GM19193 (cell line): Measurements from ENCODE around the gene MT3.

Experiments
- POLR2A ChIP-seq: IDR thresholded peaks from 4 replicates; pipeline ENCODE4 v1.6.1; 2011; ENCODE audit not compliant: insufficient read depth, insufficient read length; ENCODE audit errors: extremely low read depth

The MT3 gene

GRCh38 chr16:56564793-56565477, 24.4 kb upstream of the MT3 start, which contains the start of gene MT4:
Gene MT4, plus strand, starts transcription at chr16:56565073. Its CDS starts 56 bp downstream, at chr16:56565129.
- TF ChIP-seq POLR2A, result no peak

GRCh38 chr16:56569971-56570370, 19.4 kb upstream of the MT3 start:
- no peak for TF ChIP-seq POLR2A

- TF ChIP-seq POLR2A, result no peak
Measured at GRCh38 chr16:56571525-56571924, 17.8 kb upstream of the MT3 start.

DNA sequence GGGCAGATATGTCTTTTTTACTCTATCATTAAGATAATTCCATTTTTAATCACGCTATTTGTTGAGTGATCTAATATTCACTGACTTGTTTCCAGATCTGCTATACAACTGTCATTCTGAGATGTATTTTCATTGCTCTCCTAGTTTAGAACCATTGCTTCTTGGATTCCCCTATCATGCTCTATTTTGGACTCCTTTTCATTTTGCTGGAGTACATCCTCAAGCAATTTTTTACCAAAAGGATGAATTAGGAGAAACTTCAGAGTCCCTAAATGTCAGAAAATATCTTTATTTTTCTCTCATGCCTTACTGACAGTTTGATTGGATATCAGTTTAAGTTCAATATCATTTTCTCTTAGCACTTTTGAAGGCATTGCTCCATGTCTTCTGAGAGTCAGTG, 14.7 kb upstream of the MT3 start:
- no peak for TF ChIP-seq POLR2A

DNA sequence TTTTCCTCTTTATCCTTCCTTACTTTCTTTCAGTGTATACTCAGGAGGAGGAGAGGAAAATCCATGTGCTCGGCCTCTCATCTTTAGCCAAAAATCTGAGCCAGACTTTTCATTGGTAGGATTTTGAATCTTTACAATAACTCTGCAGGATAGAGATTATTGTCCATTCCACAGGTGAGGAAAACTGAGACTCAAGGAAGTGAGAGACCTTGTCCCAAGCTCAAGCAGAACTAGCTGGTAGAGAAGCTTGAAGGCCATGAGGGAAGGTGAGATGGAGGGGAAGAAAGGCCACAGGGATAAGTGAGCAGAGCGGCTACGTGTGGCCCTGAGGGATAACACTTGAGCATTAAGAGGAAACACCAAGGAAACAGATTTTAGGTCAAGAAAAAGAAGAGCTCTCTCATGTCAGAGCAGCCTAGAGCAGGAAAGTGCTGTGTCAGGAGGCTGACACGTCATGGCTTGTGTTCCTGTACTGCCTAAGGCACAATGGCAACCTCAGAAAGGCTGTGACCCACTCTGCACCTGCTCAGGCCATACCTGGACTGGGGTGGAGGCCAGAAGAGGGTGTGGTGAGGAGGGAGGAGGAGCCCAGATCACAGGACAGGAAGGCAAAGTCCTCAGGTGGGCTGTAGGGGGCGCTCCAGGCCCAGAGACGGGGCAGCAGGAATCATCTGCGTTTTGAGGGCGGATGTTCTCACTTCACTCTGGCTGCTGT, 12.6 kb upstream of the MT3 start:
- no peak for TF ChIP-seq POLR2A

DNA sequence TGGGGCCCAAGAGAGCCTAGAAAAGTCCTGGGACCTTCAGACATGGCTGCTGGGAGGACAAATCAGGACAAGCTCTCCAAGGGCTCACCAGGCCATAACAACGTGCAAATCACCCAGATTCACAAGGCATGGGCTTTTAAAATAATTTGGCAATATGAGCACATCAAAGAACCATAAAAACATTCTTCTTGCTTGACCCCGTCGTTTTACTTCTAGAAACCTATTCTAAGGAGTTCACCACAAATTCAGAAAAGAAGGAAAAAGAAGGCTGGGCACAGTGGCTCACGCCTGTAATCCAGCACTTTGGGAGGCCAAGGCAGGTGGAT, 12.1 kb upstream of the MT3 start:
- no peak for TF ChIP-seq POLR2A

GRCh38 chr16:56580391-56581048, 8.8 kb upstream of the MT3 start:
- TF ChIP-seq POLR2A, result no peak

DNA sequence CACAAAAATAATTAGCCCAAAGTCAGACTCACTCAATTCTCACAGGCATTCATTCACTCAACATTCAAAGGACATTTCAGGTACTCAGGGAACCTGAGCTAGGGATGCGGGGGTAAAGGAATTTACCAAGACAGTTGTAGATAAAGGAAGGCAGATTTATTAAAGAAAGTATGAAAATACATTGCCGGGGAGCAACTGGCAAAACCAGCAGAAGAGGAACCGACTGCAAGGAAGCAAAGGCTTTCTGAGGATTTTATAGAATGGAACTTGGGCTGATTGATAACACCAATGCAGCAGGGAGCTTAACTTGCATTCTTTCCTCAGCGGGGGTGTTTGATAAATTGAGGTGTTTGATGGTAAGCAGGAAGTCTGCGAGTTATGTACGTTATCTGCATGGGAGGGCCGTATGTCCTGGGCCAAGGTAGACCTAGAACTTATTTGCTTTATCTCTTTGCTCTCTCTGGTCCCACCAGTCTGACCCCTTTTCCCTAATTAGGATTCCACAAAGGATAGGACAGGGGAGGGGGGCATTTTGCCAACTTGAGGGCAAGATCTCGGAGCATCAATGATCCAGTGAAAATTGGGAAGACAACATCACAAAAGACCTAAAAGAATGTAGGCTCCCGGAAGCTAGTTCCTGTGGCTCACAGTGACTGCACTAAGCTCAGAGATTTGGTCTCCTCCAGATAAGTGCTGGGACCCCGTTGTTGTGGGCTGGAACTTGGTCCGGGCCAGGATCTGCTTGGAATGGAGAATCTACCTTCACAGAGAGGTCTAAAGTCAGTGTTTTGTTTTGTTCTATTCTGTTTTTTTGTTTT, 5.8 kb upstream of the MT3 start:
- no peak for TF ChIP-seq POLR2A

DNA sequence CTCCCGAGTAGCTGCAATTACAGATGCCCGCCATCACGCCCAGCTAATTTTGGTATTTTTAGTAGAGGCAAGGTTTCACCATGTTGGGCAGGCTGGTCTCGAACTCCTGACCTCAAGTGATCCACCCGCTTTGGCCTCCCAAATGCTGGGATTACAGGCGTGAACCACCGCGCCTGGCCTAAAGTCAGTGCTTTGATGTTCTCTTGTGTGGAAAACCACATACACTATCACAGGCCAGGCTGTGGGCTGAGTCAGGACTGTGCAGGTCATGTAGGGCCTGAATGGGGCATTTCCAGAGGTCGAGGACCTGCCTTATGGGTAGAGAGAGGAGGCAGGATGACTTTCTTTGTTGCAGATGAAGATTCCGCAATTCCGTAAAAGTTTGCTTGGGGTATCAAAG, 5.1 kb upstream of the MT3 start:
- TF ChIP-seq POLR2A, result no peak

DNA sequence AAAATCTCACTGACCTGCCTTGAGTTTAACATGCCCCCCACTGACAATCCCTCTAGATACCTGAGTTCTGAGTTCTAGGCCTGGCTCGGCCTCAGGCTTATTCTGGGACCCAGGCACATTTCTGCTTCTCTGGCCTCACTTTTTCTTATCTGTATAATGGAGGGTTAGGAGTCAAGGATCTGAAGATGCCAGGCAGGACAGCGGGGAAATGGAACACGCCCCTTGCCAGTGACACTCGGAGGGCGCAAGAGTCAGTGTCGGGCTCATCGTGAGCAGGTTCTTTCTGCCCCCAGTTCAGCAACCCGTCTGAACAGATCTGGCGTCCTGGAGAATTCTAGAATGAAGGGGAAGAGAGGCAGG, 567 bp upstream of the MT3 start:
- no peak for TF ChIP-seq POLR2A

GRCh38 chr16:56591377-56592060, 2.2 kb downstream of the MT3 start:
- no peak for TF ChIP-seq POLR2A

GRCh38 chr16:56593573-56594291, 4.4 kb downstream of the MT3 start:
- TF ChIP-seq POLR2A, result no peak

DNA sequence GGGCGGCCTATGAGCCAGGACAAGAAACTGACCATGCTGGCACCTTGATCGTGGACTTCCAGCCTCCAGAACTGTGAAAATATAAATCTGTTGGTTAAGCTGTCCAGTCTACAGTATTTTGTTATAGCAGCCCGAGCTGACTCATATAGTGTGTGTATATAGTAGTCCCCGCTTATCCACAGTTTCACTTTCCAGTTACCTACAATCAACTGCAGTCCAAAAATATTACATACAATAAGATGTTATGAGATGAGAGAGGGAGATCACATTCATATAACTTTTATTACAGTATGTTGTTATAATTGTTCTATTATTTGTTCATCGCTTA, 4.9 kb downstream of the MT3 start:
- no peak for TF ChIP-seq POLR2A

DNA sequence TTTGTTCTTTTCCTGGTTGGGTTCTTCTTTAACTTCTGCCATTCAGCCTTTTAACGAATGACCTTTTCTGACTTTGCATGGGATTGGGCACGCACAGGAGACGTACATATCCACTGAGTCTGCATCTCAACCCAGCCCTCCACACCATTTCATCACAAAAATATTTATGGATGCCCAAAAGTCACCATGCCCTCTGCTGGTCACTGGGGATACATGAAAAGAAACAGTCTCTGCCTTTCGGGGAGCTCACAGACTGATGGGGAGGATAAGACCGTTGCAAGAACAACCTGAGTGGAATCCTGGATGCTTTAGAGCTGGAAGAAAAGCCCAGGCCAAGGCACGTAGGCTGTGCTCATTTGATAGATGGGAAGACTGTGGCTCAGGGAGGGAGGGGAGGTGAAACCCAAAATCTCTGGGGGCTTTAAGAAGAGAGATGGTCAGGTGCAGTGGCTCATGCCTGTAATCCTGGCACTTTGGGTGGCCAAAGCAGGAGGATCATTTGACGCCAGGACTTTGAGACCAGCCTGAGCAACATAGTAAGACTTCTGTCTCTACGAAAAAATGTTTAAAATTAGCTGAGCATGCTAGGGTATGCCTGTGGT, 11.2 kb downstream of the MT3 start:
- no peak for TF ChIP-seq POLR2A
